HepG2 (cell line): ENCODE results near the gene TMEM250. TPM values are rescaled to one million over a fixed set of nuclear protein-coding genes. Genes with fewer than 3 reads are reported as not detected.

Experiments
- CEBPZ ChIP-seq: IDR thresholded peaks from 2 replicates; pipeline ENCODE4 v1.6.1; 2012; ENCODE audit warnings: low read length, improper control_type of control experiment
- CHD2 ChIP-seq: IDR thresholded peaks from 2 replicates; pipeline ENCODE4 v1.6.1; 2011; ENCODE audit warnings: low read depth, low read length, improper control_type of control experiment
- CREBL2 ChIP-seq: sonication (generic); formaldehyde crosslinking; IDR thresholded peaks from 2 replicates; pipeline ENCODE4 v1.8.1; 2023; ENCODE audit warnings: missing genetic modification reagents, mild to moderate bottlenecking, borderline replicate concordance
- HNRNPH1 ChIP-seq: fragments of 200-400 bp; formaldehyde crosslinking; optimal IDR thresholded peaks from 2 replicates; pipeline ENCODE3; 2017; ENCODE audit warnings: mild to moderate bottlenecking, low read depth, low read length
- PTBP1 ChIP-seq: fragments of 200-400 bp; formaldehyde crosslinking; IDR thresholded peaks from 2 replicates; pipeline ENCODE4 v1.6.1; 2018; ENCODE audit warnings: low read length, low read depth; ENCODE audit not compliant: poor library complexity, severe bottlenecking
- RBFOX2 ChIP-seq: fragments of 200-400 bp; formaldehyde crosslinking; IDR thresholded peaks from 2 replicates; pipeline ENCODE4 v1.6.1; 2017; ENCODE audit warnings: low read depth, mild to moderate bottlenecking, low read length
- SALL1 ChIP-seq: sonication (generic); formaldehyde crosslinking; IDR thresholded peaks from 2 replicates; pipeline ENCODE4 v1.8.0; 2022; ENCODE audit warnings: mild to moderate bottlenecking, missing genetic modification reagents
- SNAPC2 ChIP-seq: sonication (generic); formaldehyde crosslinking; IDR thresholded peaks from 2 replicates; pipeline ENCODE4 v1.8.1; 2022; ENCODE audit warnings: mild to moderate bottlenecking, missing genetic modification reagents
- SP140L ChIP-seq: sonication (generic); formaldehyde crosslinking; IDR thresholded peaks from 2 replicates; pipeline ENCODE4 v1.4.0; 2020; ENCODE audit warnings: missing genetic modification reagents, borderline replicate concordance
- SRF ChIP-seq: IDR thresholded peaks from 2 replicates; pipeline ENCODE4 v1.6.1; 2011; ENCODE audit warnings: mild to moderate bottlenecking, low read depth, low read length, moderate library complexity
- SRSF1 ChIP-seq: fragments of 200-400 bp; formaldehyde crosslinking; optimal IDR thresholded peaks from 2 replicates; pipeline ENCODE3; 2017; ENCODE audit warnings: mild to moderate bottlenecking, low read depth, low read length, moderate library complexity
- TP53 ChIP-seq: sonication (generic); formaldehyde crosslinking; conservative IDR thresholded peaks from 2 replicates; pipeline ENCODE4 v1.4.0; 2020; ENCODE audit warnings: missing genetic modification reagents
- TRAFD1 ChIP-seq: sonication (generic); formaldehyde crosslinking; IDR thresholded peaks from 2 replicates; pipeline ENCODE4 v1.5.1; 2020; ENCODE audit warnings: missing genetic modification reagents, mild to moderate bottlenecking, borderline replicate concordance
- ZBTB7B ChIP-seq: sonication (generic); formaldehyde crosslinking; IDR thresholded peaks from 2 replicates; pipeline ENCODE4 v1.4.0; 2020; ENCODE audit warnings: missing genetic modification reagents
- ZFP36L1 ChIP-seq: sonication (generic); formaldehyde crosslinking; IDR thresholded peaks from 2 replicates; pipeline ENCODE4 v1.8.0; 2022; ENCODE audit warnings: mild to moderate bottlenecking, missing genetic modification reagents, moderate library complexity
- ZFP91 ChIP-seq: sonication (generic); formaldehyde crosslinking; IDR thresholded peaks from 2 replicates; pipeline ENCODE4 v1.9.0; 2022; ENCODE audit warnings: missing genetic modification reagents, mild to moderate bottlenecking, borderline replicate concordance
- ZNF33B ChIP-seq: sonication (generic); formaldehyde crosslinking; IDR thresholded peaks from 2 replicates; pipeline ENCODE4 v1.5.1; 2020; ENCODE audit warnings: mild to moderate bottlenecking, missing genetic modification reagents
- ZNF432 ChIP-seq: sonication (generic); formaldehyde crosslinking; IDR thresholded peaks from 2 replicates; pipeline ENCODE4 v1.5.0; 2020; ENCODE audit warnings: missing genetic modification reagents, mild to moderate bottlenecking, borderline replicate concordance
- ZNF598 ChIP-seq: sonication (generic); formaldehyde crosslinking; IDR thresholded peaks from 2 replicates; pipeline ENCODE4 v1.5.1; 2020; ENCODE audit warnings: mild to moderate bottlenecking, missing genetic modification reagents, borderline replicate concordance
- polyA plus RNA-seq, 8 experiments: library from polyadenylated mRNA; depleted of rRNA in 3 of 8; stranded (reverse) in 7 of 8; unstranded in 1 of 8; fragments of >200 nt; fragmentation: Illumina TruSeq in 4 of 8; extraction: Trizol in 4 of 8; gene quantifications; 2 replicates each; pipeline versions ENCODE4 v1.2.1 to v1.2.3, GENCODE V29; 2011 to 2016; ENCODE audit warnings: low read depth in 4 of 8, missing spikeins in 1 of 8, mixed read lengths in 1 of 8; ENCODE audit not compliant: insufficient read depth in 1 of 8
- total RNA-seq, 5 experiments: library from RNA; depleted of rRNA; stranded (reverse); fragments of >200 nt; fragmentation: Illumina TruSeq; extraction: Trizol; gene quantifications; 2 replicates each; pipeline ENCODE4 v1.2.3, GENCODE V29; 2016; ENCODE audit warnings: low read depth in 1 of 5

Gene TMEM250
- total and polyA plus RNA-seq, 2 of the 13 experiments (the other 11 are each of a cell fraction or from before 2014, with no cell fraction given), result 5.5 to 13.9 TPM

- TF ChIP-seq CEBPZ (no peak), PTBP1 (no peak), SP140L (no peak), ZNF33B (CRISPR knock-in tag) (no peak), ZBTB7B (CRISPR knock-in tag) (peak; percentile 77), ZFP91 (no peak; the same call in 1 of the 2 replicates), ZNF432 (CRISPR knock-in tag) (no peak; the same call in 1 of the 2 replicates), SALL1 (CRISPR knock-in tag) (peak; percentile 46; the same call in 1 of the 2 replicates), RBFOX2 (peak; percentile 97), ZNF598 (CRISPR knock-in tag) (peak; percentile 69; the same call in 1 of the 2 replicates), ZFP36L1 (0 out of 2 replicates have a peak, but pooled peaks have one; percentile 38), CREBL2 (no peak; the same call in 1 of the 2 replicates), CHD2 (no peak), TRAFD1 (no peak), SRF (no peak), HNRNPH1 (no peak), TP53 (CRISPR knock-in tag) (no peak), SNAPC2 (CRISPR knock-in tag) (no peak; the same call in none of the 2 replicates), SRSF1 (peak; percentile 72)
Measured at GRCh38 chr9:136119061-136119882, 597 bp upstream of the TMEM250 start (continued).
